GM13977 (cell line): ENCODE measurements around the gene BICDL1.

Experiments
- DNase-seq: peaks from one replicate; pipeline ENCODE4 v3.0.0; 2012; ENCODE audit warnings: low spot score
- in situ Hi-C: fragments of 300-500 bp; cut with MboI; formaldehyde crosslinking; loops from one replicate; pipeline ENCODE4 v1.12.0; 2022; ENCODE audit warnings: low sequenced_read_pairs, low pct_unique_long_range_greater_than_20kb, mixed read lengths, inconsistent platforms; ENCODE audit not compliant: unreplicated experiment
- TF ChIP-seq, protein P1 (sequence below): IDR thresholded peaks from 2 replicates; pipeline ENCODE4 v1.5.1; 2012; ENCODE audit warnings: mild to moderate bottlenecking, control low read depth; ENCODE audit not compliant: insufficient read depth; ENCODE audit errors: extremely low read depth, missing control alignments

The BICDL1 gene

DNA sequence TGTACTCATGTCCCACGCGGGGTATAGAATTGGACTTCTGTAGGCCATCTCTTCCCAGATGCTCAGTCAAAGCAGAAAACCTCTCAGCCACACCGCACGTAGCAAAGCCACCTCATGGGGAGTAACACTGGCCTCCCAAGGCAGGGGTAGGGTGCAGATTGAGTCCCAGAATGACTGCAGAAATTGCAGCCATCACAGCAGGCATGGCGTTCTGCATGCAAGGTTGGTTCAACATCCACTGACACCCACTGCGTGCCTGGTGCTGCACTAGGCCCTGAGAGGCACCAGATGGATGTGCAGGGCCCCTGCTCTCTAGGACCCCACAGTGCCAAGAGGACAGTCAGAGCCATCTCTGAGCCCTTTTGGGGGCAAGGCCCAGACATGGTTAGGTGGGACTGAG lies 87.6 kb downstream of the BICDL1 start:
- in situ Hi-C loops: loop anchor here (25.0 kb wide), 1 partner anchor 389 kb away; no protein-coding TSS in a partner anchor
- TF ChIP-seq, protein P1, sequence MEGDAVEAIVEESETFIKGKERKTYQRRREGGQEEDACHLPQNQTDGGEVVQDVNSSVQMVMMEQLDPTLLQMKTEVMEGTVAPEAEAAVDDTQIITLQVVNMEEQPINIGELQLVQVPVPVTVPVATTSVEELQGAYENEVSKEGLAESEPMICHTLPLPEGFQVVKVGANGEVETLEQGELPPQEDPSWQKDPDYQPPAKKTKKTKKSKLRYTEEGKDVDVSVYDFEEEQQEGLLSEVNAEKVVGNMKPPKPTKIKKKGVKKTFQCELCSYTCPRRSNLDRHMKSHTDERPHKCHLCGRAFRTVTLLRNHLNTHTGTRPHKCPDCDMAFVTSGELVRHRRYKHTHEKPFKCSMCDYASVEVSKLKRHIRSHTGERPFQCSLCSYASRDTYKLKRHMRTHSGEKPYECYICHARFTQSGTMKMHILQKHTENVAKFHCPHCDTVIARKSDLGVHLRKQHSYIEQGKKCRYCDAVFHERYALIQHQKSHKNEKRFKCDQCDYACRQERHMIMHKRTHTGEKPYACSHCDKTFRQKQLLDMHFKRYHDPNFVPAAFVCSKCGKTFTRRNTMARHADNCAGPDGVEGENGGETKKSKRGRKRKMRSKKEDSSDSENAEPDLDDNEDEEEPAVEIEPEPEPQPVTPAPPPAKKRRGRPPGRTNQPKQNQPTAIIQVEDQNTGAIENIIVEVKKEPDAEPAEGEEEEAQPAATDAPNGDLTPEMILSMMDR: no peak
- no peak for DNase-seq

- TF ChIP-seq, protein P1: no peak
- DNase-seq: no peak
- in situ Hi-C loops: loop anchor here (25.0 kb wide), 1 partner anchor 390 kb away; no protein-coding TSS in a partner anchor
Observed at GRCh38 chr12:120077260-120077659, 88.2 kb downstream of the BICDL1 start.

- TF ChIP-seq, protein P1: no peak
- in situ Hi-C loops: loop anchor here (25.0 kb wide), 1 partner anchor 392 kb away; no protein-coding TSS in a partner anchor
- no peak for DNase-seq
Observed at GRCh38 chr12:120078868-120079267, 89.8 kb downstream of the BICDL1 start.

GRCh38 chr12:120079411-120080400 lies 90.7 kb downstream of the BICDL1 start:
- in situ Hi-C loops: loop anchor here (25.0 kb wide), 1 partner anchor 392 kb away; no protein-coding TSS in a partner anchor
- no peak for DNase-seq
- TF ChIP-seq, protein P1: no peak

GRCh38 chr12:120081641-120082040 lies 92.6 kb downstream of the BICDL1 start:
- in situ Hi-C loops: loop anchor here (25.0 kb wide), 1 partner anchor 394 kb away; no protein-coding TSS in a partner anchor
- no peak for DNase-seq
- TF ChIP-seq, protein P1: no peak

GRCh38 chr12:120085920-120086645 lies 97.0 kb downstream of the BICDL1 start:
- in situ Hi-C loops: loop anchor here (25.0 kb wide), 1 partner anchor 399 kb away; no protein-coding TSS in a partner anchor
- DNase-seq: no peak
- TF ChIP-seq, protein P1: no peak
